ENCODE data around the gene LMLN.

Gene LMLN

DNA sequence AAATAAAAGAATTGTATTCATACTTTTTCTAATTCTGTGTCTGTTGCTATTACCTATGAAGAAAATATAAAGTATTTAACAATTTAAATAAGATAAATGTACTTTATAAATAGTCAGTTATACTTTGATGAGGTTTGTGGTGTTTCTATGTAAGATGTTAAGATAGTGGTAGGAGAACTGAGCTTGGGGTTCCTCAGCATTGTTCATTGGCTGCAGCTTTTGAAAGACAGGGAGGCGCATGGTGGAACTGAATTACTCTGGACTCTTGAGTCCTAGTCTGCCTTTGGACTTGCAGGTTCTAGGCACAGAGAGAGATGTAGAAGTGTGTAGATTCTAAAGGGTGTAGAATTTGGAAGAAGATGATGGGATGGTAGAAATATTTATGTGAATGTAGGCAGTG is 23.1 kb downstream of the LMLN start:
- Histone ChIP-seq H3K4me3 (ENCODE audit: low read depth, low read length) (no peak overlapping the region), H3K36me3 (no peaks in the 10 kb centered on the region), H3K9me3 (no peaks in the 10 kb centered on the region), H3K27me3 (no peaks in the 10 kb centered on the region), H3K4me1 (no peaks in the 10 kb centered on the region)
- DNase-seq: no peak
- TF ChIP-seq, protein P1, sequence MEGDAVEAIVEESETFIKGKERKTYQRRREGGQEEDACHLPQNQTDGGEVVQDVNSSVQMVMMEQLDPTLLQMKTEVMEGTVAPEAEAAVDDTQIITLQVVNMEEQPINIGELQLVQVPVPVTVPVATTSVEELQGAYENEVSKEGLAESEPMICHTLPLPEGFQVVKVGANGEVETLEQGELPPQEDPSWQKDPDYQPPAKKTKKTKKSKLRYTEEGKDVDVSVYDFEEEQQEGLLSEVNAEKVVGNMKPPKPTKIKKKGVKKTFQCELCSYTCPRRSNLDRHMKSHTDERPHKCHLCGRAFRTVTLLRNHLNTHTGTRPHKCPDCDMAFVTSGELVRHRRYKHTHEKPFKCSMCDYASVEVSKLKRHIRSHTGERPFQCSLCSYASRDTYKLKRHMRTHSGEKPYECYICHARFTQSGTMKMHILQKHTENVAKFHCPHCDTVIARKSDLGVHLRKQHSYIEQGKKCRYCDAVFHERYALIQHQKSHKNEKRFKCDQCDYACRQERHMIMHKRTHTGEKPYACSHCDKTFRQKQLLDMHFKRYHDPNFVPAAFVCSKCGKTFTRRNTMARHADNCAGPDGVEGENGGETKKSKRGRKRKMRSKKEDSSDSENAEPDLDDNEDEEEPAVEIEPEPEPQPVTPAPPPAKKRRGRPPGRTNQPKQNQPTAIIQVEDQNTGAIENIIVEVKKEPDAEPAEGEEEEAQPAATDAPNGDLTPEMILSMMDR (IDR thresholded peaks at IDR 0.05; ENCODE audit: low read depth, low read length): no peak

DNA sequence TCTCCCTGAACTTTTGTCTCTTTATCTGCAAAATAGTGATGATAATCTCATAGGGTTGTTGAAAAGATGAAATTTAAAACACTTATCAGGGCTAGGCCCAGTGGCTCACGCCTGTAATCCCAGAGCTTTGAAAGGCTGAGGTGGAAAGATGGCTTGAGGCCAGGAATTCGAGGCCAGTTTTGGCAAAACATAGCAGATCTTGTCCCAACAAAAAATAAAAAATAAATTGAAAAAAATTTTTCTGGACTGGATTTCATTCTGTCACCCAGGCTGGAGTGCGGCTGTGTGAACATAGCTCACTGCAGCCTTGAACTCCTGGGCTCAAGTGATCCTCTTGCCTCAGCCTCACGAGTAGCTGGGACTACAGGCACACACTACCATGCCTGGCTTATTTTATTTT is 29.6 kb downstream of the LMLN start:
- H3K4me3 ChIP-seq (ENCODE audit: low read depth, low read length): no peak overlapping the region
- TF ChIP-seq, protein P1 (IDR thresholded peaks at IDR 0.05; ENCODE audit: low read depth, low read length): no peak
- H3K36me3 ChIP-seq: no peaks in the 10 kb centered on the region
- no peaks in the 10 kb centered on the region for H3K4me1 ChIP-seq
- H3K27me3 ChIP-seq: no peaks in the 10 kb centered on the region
- no peaks in the 10 kb centered on the region for H3K9me3 ChIP-seq
- no peak for DNase-seq

DNA sequence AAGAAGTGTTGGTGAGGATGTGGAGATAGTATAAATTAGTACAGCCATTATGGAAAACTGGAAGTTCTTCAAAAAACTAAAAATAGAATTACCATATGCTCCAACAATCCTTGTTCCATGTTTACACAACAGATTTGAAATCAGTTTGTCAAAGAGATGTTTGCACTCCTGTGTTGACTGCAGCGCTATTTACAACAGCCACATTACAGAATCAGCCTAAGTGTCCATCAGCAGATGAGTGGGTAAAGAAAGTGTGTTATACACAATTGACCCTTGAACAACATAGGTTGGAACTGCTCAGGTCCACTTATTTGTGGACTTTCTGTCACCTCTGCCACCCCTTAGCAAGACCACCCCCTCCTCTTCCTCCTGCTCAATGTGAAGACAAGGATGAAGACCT is 34.7 kb downstream of the LMLN start:
- Histone ChIP-seq H3K4me1 (no peaks in the 10 kb centered on the region), H3K27me3 (no peaks in the 10 kb centered on the region; the same call in 1 of the 2 replicates), H3K36me3 (no peaks in the 10 kb centered on the region), H3K4me3 (ENCODE audit: low read depth, low read length) (no peak overlapping the region), H3K9me3 (no peaks in the 10 kb centered on the region)
- DNase-seq: no peak
- TF ChIP-seq, protein P1 (IDR thresholded peaks at IDR 0.05; ENCODE audit: low read depth, low read length): no peak

DNA sequence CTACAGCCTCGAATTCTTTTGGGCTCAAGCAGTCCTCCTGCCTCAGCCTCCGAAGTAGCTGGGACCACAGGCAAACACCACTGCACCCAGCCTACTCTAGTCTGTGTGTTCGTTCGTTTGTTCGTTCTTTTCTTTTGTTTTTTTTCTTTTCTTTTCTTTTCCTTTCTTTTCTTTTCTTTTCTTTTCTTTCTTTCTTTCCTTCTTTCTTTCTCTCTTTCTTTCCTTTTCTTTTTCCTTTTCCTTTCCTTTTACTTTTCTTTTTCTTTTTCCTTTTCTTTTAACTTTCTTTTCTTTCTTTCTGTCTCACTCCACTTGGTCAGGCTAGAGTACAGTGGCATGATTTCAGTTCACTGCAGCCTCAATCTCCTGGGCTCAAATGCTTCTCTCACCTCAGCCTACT is 36.8 kb downstream of the LMLN start:
- TF ChIP-seq, protein P1 (IDR thresholded peaks at IDR 0.05; ENCODE audit: low read depth, low read length): no peak
- no peak for DNase-seq
- no peaks in the 10 kb centered on the region for H3K9me3 ChIP-seq
- no peak overlapping the region for H3K4me3 ChIP-seq (ENCODE audit: low read depth, low read length)
- no peaks in the 10 kb centered on the region for H3K4me1 ChIP-seq
- H3K27me3 ChIP-seq: no peaks in the 10 kb centered on the region; the same call in 1 of the 2 replicates
- no peaks in the 10 kb centered on the region for H3K36me3 ChIP-seq

DNA sequence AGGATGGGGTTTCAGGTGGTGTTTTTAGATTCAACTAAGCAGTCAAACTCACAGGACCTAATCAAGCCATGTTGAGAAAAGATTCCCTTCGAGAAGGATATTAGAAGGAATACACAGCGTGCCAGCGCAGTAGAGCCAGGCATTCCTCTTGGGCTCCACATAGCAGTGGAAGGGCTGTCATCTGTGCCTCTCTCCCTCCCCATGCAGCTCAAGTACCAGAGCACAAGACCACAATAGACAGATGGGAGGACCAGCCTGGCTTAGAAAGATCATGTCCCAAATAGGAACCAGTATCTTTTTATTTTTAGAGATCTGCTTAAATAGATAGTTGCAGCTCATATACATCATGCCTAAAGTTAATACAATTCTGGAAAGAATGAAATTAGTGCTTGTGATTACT is 37.9 kb downstream of the LMLN start:
- no peak for DNase-seq
- Histone ChIP-seq H3K4me3 (ENCODE audit: low read depth, low read length) (no peak overlapping the region), H3K9me3 (no peaks in the 10 kb centered on the region), H3K4me1 (no peaks in the 10 kb centered on the region), H3K36me3 (no peaks in the 10 kb centered on the region), H3K27me3 (no peaks in the 10 kb centered on the region; the same call in 1 of the 2 replicates)
- TF ChIP-seq, protein P1 (IDR thresholded peaks at IDR 0.05; ENCODE audit: low read depth, low read length): no peak

DNA sequence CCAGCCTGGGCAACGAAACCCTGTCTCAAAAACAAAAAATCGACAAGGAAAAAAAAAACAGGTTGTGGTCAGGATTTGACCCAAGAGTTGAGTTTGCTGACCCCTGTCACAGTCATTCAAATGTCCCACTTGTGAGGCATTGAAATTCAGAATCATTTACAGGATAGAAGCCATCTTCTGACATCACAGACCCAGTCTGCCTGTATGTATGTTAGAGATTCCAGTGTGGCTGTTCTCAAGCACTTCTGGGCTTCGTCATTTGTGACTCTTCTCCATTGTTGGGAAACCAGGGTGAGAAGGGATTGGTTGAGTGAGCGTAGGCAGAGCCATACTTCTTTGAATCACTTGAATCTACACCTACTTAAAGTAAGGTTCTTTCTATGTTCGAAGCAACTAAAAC is 57.1 kb downstream of the LMLN start:
- no peaks in the 10 kb centered on the region for H3K36me3 ChIP-seq
- TF ChIP-seq, protein P1 (IDR thresholded peaks at IDR 0.05; ENCODE audit: low read depth, low read length): no peak
- DNase-seq: no peak
- H3K4me3 ChIP-seq (ENCODE audit: low read depth, low read length): no peak overlapping the region
- no peaks in the 10 kb centered on the region for H3K9me3 ChIP-seq
- H3K4me1 ChIP-seq: no peaks in the 10 kb centered on the region
- no peaks in the 10 kb centered on the region for H3K27me3 ChIP-seq

Measured in BE2C (cell line).